Body of pancreas (tissue), 4 donors: ENCODE data around the gene FNDC3B.

Experiments
- POLR2A ChIP-seq, 3 donors: fragments of 450-650 bp; IDR thresholded peaks; one replicate each; pipeline ENCODE4 v1.6.1; 2016; ENCODE audit warnings: antibody characterized with exemption in 3 of 3, mild to moderate bottlenecking in 2 of 3
- TF ChIP-seq, protein P1 (sequence below), 7 experiments: fragments of 450-650 bp in 4 of 7; fragments of 200-600 bp in 3 of 7; sonication (generic) in 3 of 7; IDR thresholded peaks; one replicate each; pipeline ENCODE4 v1.5.1; 2016 to 2019; ENCODE audit warnings: antibody characterized with exemption in 7 of 7

DNA sequence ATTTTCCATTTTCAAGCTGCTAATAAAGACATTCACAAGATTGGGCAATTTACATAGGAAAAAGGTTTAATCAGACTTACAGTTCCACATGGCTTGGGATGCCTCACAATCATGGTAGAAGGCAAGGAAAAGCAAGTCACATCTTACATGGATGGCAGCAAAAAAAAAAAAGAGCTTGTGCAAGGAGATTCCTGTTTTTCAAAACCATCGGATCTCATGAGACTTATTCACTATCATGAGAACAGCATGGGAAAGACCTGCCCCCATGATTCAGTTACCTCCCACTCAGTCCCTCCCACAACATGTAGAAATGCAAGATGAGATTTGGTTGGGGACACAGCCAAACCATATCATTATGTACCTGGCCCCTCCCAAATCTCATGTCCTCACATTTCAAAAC lies 202.0 kb downstream of the FNDC3B start:
- TF ChIP-seq, protein P1, sequence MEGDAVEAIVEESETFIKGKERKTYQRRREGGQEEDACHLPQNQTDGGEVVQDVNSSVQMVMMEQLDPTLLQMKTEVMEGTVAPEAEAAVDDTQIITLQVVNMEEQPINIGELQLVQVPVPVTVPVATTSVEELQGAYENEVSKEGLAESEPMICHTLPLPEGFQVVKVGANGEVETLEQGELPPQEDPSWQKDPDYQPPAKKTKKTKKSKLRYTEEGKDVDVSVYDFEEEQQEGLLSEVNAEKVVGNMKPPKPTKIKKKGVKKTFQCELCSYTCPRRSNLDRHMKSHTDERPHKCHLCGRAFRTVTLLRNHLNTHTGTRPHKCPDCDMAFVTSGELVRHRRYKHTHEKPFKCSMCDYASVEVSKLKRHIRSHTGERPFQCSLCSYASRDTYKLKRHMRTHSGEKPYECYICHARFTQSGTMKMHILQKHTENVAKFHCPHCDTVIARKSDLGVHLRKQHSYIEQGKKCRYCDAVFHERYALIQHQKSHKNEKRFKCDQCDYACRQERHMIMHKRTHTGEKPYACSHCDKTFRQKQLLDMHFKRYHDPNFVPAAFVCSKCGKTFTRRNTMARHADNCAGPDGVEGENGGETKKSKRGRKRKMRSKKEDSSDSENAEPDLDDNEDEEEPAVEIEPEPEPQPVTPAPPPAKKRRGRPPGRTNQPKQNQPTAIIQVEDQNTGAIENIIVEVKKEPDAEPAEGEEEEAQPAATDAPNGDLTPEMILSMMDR (IDR thresholded peaks at IDR 0.05) = no peak
- TF ChIP-seq POLR2A (IDR thresholded peaks at IDR 0.05) = no peak
